ENCODE data around the gene KRT85.

DNA sequence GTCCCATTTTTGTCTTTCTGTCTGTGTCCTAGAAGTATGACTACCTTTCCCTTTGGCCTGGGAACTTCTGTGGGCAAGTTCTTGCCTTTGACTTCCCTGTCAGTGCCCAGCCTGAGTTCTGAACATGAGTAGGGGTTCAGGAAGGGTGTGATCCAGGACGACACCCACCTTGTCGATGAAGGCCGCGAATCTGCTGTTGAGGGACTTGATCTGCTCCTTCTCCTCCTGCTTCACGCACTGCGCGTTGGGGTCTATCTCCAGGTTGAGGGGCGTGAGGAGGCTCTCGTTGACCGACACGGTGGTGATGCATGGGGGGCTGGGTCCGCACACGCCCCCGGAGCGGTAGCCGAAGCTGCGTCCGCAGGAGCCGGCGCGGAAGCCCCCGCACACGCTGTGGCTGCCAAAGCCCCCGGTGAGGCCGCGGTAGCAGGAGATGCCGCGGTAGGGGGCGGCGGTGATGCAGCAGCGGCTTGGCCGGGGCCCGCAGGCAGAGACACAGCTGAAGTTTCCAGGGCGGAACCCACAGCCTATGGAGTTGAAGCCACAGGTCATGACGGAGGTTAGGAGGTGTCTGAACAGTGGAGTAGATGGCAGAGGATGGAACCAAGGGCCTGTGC is 46.4 kb downstream of the KRT85 start, which contains the start of gene KRT83:
- TF ChIP-seq POLR2A (IDR thresholded peaks at IDR 0.05; ENCODE audit: low read length), result no peak
- no peak for TF ChIP-seq GATA1 (IDR thresholded peaks at IDR 0.05; ENCODE audit: low read depth, low read length)
